Fibroblast of the aortic adventitia (primary cell): ENCODE results near the gene AKR1C2. TPM values are rescaled to one million over a fixed set of nuclear protein-coding genes. Genes with fewer than 3 reads are reported as not detected.
"Not testable (repeated sequence)": the region's sequence is repeated elsewhere in the genome, so short reads cannot be mapped to it uniquely, and the experiment has no call there.

Experiments used
- DNase-seq: peaks from one replicate; pipeline ENCODE4 v3.0.0-alpha.2; 2010; ENCODE audit warnings: low read depth
- H3K4me3 ChIP-seq: 2 replicates; pipeline ENCODE4 v1.5.1; 2011; ENCODE audit warnings: low read depth, mild to moderate bottlenecking, control low read depth, low read length, moderate library complexity
- total RNA-seq: library from RNA; depleted of rRNA; stranded (reverse); fragments of >200 nt; gene quantifications from 2 replicates; pipeline ENCODE4 v1.2.3, GENCODE V29; 2012; ENCODE audit warnings: low replicate concordance
- TF ChIP-seq, protein P1 (sequence below): IDR thresholded peaks from 2 replicates; pipeline ENCODE4 v1.5.1; 2011; ENCODE audit warnings: mild to moderate bottlenecking, low read length, control low read depth, inconsistent platforms; ENCODE audit not compliant: insufficient read depth

AKR1C2 gene
- total RNA-seq, 1 donor, result 376 TPM

DNA sequence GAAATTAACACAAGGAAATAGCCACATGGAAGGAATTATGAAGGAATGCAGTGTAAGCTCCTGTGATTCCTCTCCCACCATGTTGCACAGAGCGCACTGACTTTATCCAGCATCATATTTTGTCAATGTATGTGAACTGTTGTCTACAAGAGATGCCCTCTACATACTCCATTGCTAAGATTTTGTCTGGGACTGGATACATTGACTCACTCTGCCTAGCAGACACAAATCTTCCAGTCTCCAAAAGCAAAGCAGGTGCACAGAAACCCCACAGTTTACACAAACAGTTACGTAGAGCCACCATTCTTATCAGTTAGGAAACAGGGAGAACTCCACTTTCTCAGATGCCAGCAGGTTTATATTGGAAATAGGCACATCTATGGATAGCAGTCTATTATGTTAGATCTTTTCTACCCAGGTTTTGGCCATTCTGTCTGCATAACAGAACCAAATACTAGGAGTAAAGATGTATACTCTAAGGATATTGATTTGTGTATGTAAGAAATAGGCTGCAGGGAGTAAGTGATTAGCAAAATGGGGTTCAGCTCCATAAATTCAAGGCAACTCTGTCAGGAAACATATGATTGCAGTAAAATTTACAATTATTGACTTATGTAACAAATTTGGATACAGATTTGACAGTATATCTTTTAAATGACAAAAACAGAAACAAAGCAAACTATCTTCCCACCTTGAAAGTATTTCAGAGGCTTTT is 1.5 kb downstream of the AKR1C2 start:
- no peak for DNase-seq
- peak overlapping the region; percentile 46 for H3K4me3 ChIP-seq
- TF ChIP-seq, protein P1, sequence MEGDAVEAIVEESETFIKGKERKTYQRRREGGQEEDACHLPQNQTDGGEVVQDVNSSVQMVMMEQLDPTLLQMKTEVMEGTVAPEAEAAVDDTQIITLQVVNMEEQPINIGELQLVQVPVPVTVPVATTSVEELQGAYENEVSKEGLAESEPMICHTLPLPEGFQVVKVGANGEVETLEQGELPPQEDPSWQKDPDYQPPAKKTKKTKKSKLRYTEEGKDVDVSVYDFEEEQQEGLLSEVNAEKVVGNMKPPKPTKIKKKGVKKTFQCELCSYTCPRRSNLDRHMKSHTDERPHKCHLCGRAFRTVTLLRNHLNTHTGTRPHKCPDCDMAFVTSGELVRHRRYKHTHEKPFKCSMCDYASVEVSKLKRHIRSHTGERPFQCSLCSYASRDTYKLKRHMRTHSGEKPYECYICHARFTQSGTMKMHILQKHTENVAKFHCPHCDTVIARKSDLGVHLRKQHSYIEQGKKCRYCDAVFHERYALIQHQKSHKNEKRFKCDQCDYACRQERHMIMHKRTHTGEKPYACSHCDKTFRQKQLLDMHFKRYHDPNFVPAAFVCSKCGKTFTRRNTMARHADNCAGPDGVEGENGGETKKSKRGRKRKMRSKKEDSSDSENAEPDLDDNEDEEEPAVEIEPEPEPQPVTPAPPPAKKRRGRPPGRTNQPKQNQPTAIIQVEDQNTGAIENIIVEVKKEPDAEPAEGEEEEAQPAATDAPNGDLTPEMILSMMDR, result no peak

DNA sequence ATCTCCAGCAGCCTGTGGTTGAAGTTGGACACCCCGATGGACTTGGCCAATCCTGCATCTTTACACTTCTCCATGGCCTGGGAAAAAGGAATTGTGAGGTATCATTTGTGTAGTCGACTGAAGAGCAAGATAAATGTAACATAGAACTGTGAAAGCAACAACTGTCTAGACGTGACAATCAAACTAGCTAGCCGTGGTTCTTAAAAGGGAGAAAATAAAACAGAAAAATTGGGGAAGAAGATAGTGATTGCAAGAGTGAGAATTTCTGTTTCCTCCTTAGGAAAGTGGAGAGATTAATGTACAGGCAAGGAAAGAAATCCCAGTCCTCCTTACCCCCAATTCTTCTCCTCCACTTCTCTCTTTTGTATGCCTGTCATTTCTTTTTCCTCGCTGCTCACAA is 5.0 kb downstream of the AKR1C2 start:
- TF ChIP-seq, protein P1, result no peak
- H3K4me3 ChIP-seq, result no peak overlapping the region
- no peak for DNase-seq

GRCh38 chr10:4994260-4994659 is 9.4 kb downstream of the AKR1C2 start:
- DNase-seq, H3K4me3 ChIP-seq: not testable (repeated sequence)

- DNase-seq, H3K4me3 ChIP-seq: not testable (repeated sequence)
Measured at GRCh38 chr10:4992564-4992963, 11.1 kb downstream of the AKR1C2 start.

- DNase-seq, H3K4me3 ChIP-seq: not testable (repeated sequence)
Measured at GRCh38 chr10:4991463-4991862, 12.2 kb downstream of the AKR1C2 start.

GRCh38 chr10:4990217-4990616 is 13.4 kb downstream of the AKR1C2 start:
- TF ChIP-seq, protein P1, result no peak
- no peak for DNase-seq
- H3K4me3 ChIP-seq, result no peak overlapping the region

DNA sequence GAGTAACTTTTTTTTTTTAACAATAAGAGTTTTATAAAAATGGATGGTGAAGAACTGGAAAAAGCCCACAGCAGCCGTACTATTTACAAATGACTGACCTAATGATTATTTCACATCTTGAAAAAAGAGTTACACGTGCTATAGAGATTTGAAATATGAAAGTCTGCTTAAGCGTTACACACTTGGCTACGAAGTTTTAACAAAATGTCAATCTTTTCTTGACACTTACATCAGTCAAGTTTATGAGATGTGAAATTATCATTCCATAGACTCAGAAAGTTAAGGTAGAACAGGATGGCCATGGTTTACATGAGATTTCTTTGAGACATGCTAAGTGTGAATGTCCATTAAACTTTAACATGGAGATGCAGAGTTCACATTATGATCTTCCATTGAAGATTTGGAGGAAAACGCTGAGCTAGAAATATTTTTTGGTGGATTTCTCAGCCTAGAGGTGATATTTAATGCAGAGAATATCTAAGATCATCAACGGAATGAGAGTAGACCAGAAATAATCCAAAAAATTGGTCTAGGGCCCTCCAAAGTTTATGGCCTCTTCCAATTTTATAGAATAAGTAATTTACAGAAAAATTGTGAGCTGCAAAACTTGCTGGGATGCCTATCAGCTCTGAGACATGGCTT is 15.5 kb downstream of the AKR1C2 start:
- not testable (repeated sequence) for H3K4me3 ChIP-seq, DNase-seq

- DNase-seq, result peak; percentile 82
- no peak overlapping the region for H3K4me3 ChIP-seq
- TF ChIP-seq, protein P1, result no peak
Measured at GRCh38 chr10:4984971-4985594, 18.6 kb downstream of the AKR1C2 start.

GRCh38 chr10:4984223-4984622 is 19.4 kb downstream of the AKR1C2 start:
- no peak overlapping the region for H3K4me3 ChIP-seq
- TF ChIP-seq, protein P1, result no peak
- DNase-seq, result peak; percentile 17
